ENCODE results near the gene AHSA1. TPM values are rescaled to one million over a fixed set of nuclear protein-coding genes. Genes with fewer than 3 reads are reported as not detected.
"Not testable (repeated sequence)": the region's sequence is repeated elsewhere in the genome, so short reads cannot be mapped to it uniquely, and the experiment has no call there.

Gene AHSA1
- total RNA-seq (2014; rRNA removed; shearing (Covaris generic)), result 199 and 204 TPM in 2 replicates

GRCh38 chr14:77457522-77458248 is at the start of gene AHSA1, which contains the start of gene VIPAS39:
AHSA1 (plus strand) TSS chr14:77458093; CDS start chr14:77458190, 97 bp downstream.
VIPAS39 (minus strand) TSS chr14:77457601; CDS start chr14:77454102, 3,499 bp downstream.
- DNase-seq (ENCODE audit: low read depth), result peak; percentile 98

- no peak for DNase-seq (ENCODE audit: low read depth)
Observed at GRCh38 chr14:77409131-77409533, 48.8 kb upstream of the AHSA1 start.

GRCh38 chr14:77415403-77416030 is 42.4 kb upstream of the AHSA1 start:
- DNase-seq (ENCODE audit: low read depth), result not testable (repeated sequence)

GRCh38 chr14:77416098-77416497 is 41.8 kb upstream of the AHSA1 start:
- DNase-seq (ENCODE audit: low read depth), result not testable (repeated sequence)

GRCh38 chr14:77416836-77417235 is 41.1 kb upstream of the AHSA1 start:
- no peak for DNase-seq (ENCODE audit: low read depth)

GRCh38 chr14:77421201-77421600 is 36.7 kb upstream of the AHSA1 start:
- no peak for DNase-seq (ENCODE audit: low read depth)

- no peak for DNase-seq (ENCODE audit: low read depth)
Observed at GRCh38 chr14:77423423-77423822, 34.5 kb upstream of the AHSA1 start, which contains the start of gene NOXRED1. NOXRED1 (minus strand) TSS chr14:77423523; CDS start chr14:77422889, 634 bp downstream.

- DNase-seq (ENCODE audit: low read depth), result no peak
Observed at GRCh38 chr14:77424862-77425261, 33.0 kb upstream of the AHSA1 start.

GRCh38 chr14:77426396-77426795 is 31.5 kb upstream of the AHSA1 start:
- no peak for DNase-seq (ENCODE audit: low read depth)

- DNase-seq (ENCODE audit: low read depth), result peak; percentile 18
Observed at GRCh38 chr14:77436042-77436441, 21.9 kb upstream of the AHSA1 start.

- DNase-seq (ENCODE audit: low read depth), result no peak
Observed at GRCh38 chr14:77438596-77438995, 19.3 kb upstream of the AHSA1 start.

- DNase-seq (ENCODE audit: low read depth), result no peak
Observed at GRCh38 chr14:77439861-77440260, 18.0 kb upstream of the AHSA1 start.

- DNase-seq (ENCODE audit: low read depth), result no peak
Observed at GRCh38 chr14:77442196-77442595, 15.7 kb upstream of the AHSA1 start.

- no peak for DNase-seq (ENCODE audit: low read depth)
Observed at GRCh38 chr14:77455966-77456640, 1.8 kb upstream of the AHSA1 start.

- DNase-seq (ENCODE audit: low read depth), result no peak
Observed at GRCh38 chr14:77457115-77457521, 775 bp upstream of the AHSA1 start.

- peak; percentile 46 for DNase-seq (ENCODE audit: low read depth)
Observed at GRCh38 chr14:77458249-77458950, 507 bp downstream of the AHSA1 start.

- peak; percentile 54 for DNase-seq (ENCODE audit: low read depth)
Observed at GRCh38 chr14:77459072-77459723, 1.3 kb downstream of the AHSA1 start.

GRCh38 chr14:77467801-77468200 is 9.9 kb downstream of the AHSA1 start:
- DNase-seq (ENCODE audit: low read depth), result no peak

- no peak for DNase-seq (ENCODE audit: low read depth)
Observed at GRCh38 chr14:77469067-77469505, 11.2 kb downstream of the AHSA1 start.

- DNase-seq (ENCODE audit: low read depth), result no peak
Observed at GRCh38 chr14:77469539-77469938, 11.6 kb downstream of the AHSA1 start.

- no peak for DNase-seq (ENCODE audit: low read depth)
Observed at GRCh38 chr14:77470224-77470870, 12.5 kb downstream of the AHSA1 start.
